ENCODE data around the gene ST6GALNAC6.
A peak's percentile ranks its signal among the peaks of the same experiment; 100 is the strongest.

DNA sequence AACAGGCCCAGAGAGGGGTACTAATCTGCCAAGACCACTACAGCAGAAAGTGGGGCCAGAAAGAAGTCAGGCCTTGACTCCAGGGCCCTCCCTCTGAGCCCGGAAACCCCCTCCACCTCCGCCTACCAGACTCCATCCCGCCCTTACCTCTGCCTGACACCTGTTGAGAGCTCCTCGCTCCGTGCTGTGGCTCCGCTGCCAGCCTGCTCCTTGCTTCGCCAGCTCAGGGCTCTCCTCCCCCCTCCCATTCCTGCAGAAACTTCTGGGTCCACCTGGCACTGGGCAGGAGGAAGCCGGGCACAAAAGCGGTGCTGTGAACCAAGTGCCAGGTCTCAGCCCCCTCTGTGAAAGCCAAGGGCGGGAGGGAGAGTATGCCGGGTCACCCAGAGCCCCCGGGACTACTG is 6.4 kb upstream of the ST6GALNAC6 start:
- TF ChIP-seq POLR2A (IDR thresholded peaks at IDR 0.05): no peak
- TF ChIP-seq POLR2AphosphoS5 (IDR thresholded peaks at IDR 0.05): peak; percentile 46 to 49 (median 48)

Measured in spleen (tissue), 3 donors.